Uterus (tissue), 4 donors: ENCODE measurements around the gene NXF1. TPM values are rescaled to one million over a fixed set of nuclear protein-coding genes. Genes with fewer than 3 reads are reported as not detected.

Experiments
- DNase-seq, 2 donors: peaks; one replicate each; pipeline ENCODE4 v3.0.0-alpha.2; 2019 to 2020
- H3K27ac ChIP-seq, 2 donors: fragments of 200-600 bp; sonication (generic); 1 replicate in 1 of 2; 2 replicates in 1 of 2; pipeline ENCODE4 v1.5.1; 2016 to 2018
- H3K27me3 ChIP-seq, 2 donors: fragments of 200-600 bp; sonication (generic); one replicate each; pipeline ENCODE4 v1.5.1; 2018 to 2019; ENCODE audit warnings: control low read depth in 1 of 2
- H3K36me3 ChIP-seq, 2 donors: fragments of 200-600 bp; sonication (generic); one replicate each; pipeline ENCODE4 v1.5.1; 2019; ENCODE audit warnings: control low read depth in 1 of 2
- H3K4me1 ChIP-seq, 2 donors: fragments of 200-600 bp; sonication (generic); one replicate each; pipeline ENCODE4 v1.5.1; 2018 to 2019; ENCODE audit warnings: control low read depth in 1 of 2
- H3K4me3 ChIP-seq, 2 donors: fragments of 200-600 bp; sonication (generic); 1 replicate in 1 of 2; 2 replicates in 1 of 2; pipeline ENCODE4 v1.5.1; 2018 to 2019; ENCODE audit warnings: mild to moderate bottlenecking in 1 of 2
- H3K9me3 ChIP-seq, 2 donors: fragments of 200-600 bp; sonication (generic); one replicate each; pipeline ENCODE4 v1.5.1; 2019; ENCODE audit warnings: control low read depth in 1 of 2
- POLR2A ChIP-seq, 2 donors: fragments of 450-650 bp; IDR thresholded peaks; one replicate each; pipeline ENCODE4 v1.6.1; 2016; ENCODE audit warnings: antibody characterized with exemption in 2 of 2, mild to moderate bottlenecking in 1 of 2, moderate library complexity in 1 of 2
- intact Hi-C: fragments of 100-400 bp; cut with DNase I; formaldehyde crosslinking; loops from one replicate; pipeline ENCODE4 v1.15.1; 2023; ENCODE audit warnings: low total_unique reads
- total RNA-seq, 4 donors: library from RNA; depleted of rRNA in 3 of 4; stranded (reverse); fragments of >200 nt in 3 of 4; gene quantifications; one replicate each; pipeline versions ENCODE4 v1.1.0 to v1.2.4, GENCODE V29; 2014 to 2023
- TF ChIP-seq, protein P1 (sequence below), 4 experiments: fragments of 200-600 bp in 2 of 4; fragments of 450-650 bp in 2 of 4; sonication (generic) in 2 of 4; IDR thresholded peaks; one replicate each; pipeline ENCODE4 v1.5.1; 2016 to 2019; ENCODE audit warnings: antibody characterized with exemption in 4 of 4, mild to moderate bottlenecking in 2 of 4, moderate library complexity in 1 of 4
- donor health status: DM: yes; HTN: yes; CAD: no.

The NXF1 gene
- total RNA-seq, 4 donors from 2014 or later, result 41.0 to 96.2 (median 50.2) TPM

DNA sequence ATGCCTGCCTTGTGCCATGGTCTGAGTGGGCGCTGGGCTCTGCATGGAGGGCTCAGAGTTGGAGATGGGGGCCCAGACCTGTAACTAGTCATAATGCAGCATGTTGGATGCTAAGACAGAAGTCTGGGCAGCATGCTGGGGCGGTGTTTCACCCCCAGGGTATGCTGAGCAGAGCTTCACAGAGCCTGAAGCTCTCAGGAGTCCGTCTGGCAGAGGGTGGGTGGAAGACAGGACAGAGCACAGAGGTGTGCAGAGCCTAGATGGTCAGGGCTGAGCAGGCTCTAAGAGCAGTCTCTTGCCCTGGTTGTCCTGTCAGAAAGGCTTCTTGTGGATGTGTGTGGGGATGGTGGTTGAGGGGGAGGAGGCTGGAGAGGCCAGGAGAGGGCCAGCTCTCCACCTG is 26.8 kb downstream of the NXF1 start:
- Histone ChIP-seq H3K4me3 (no peak overlapping the region), H3K27ac (no peak overlapping the region), H3K27me3 (no peaks in the 10 kb centered on the region), H3K4me1 (no peaks in the 10 kb centered on the region), H3K36me3 (no peaks in the 10 kb centered on the region), H3K9me3 (no peaks in the 10 kb centered on the region)
- no peak for DNase-seq
- TF ChIP-seq, protein P1, sequence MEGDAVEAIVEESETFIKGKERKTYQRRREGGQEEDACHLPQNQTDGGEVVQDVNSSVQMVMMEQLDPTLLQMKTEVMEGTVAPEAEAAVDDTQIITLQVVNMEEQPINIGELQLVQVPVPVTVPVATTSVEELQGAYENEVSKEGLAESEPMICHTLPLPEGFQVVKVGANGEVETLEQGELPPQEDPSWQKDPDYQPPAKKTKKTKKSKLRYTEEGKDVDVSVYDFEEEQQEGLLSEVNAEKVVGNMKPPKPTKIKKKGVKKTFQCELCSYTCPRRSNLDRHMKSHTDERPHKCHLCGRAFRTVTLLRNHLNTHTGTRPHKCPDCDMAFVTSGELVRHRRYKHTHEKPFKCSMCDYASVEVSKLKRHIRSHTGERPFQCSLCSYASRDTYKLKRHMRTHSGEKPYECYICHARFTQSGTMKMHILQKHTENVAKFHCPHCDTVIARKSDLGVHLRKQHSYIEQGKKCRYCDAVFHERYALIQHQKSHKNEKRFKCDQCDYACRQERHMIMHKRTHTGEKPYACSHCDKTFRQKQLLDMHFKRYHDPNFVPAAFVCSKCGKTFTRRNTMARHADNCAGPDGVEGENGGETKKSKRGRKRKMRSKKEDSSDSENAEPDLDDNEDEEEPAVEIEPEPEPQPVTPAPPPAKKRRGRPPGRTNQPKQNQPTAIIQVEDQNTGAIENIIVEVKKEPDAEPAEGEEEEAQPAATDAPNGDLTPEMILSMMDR (IDR thresholded peaks at IDR 0.05), result no peak
- no peak for TF ChIP-seq POLR2A (IDR thresholded peaks at IDR 0.05)
- intact Hi-C loops, result no loop called here

DNA sequence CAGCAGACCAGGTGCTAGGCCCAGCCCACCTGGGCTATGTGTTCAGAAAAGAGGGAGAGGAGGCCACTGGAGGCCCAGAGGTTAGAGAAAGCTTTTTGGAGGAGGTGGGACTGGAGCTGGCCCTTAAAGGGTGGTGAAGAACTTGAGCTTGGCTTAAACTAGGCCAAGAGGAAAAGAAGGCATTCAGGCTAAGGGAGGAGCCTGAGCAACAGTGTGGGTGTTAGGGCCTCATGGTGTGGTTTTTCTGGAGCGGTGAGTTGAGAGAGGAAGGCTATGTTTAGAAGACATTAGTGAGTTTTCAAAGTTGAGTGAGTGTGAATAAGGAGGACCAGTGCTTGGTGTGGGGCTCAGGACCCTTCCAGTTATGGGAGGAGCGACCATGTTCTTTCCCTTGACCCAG is 27.9 kb downstream of the NXF1 start:
- Histone ChIP-seq H3K36me3 (no peaks in the 10 kb centered on the region), H3K27me3 (no peaks in the 10 kb centered on the region), H3K4me3 (no peak overlapping the region), H3K9me3 (no peaks in the 10 kb centered on the region), H3K27ac (no peak overlapping the region), H3K4me1 (no peaks in the 10 kb centered on the region)
- intact Hi-C loops, result no loop called here
- DNase-seq, result no peak
- TF ChIP-seq, protein P1 (IDR thresholded peaks at IDR 0.05), result no peak
- no peak for TF ChIP-seq POLR2A (IDR thresholded peaks at IDR 0.05)

DNA sequence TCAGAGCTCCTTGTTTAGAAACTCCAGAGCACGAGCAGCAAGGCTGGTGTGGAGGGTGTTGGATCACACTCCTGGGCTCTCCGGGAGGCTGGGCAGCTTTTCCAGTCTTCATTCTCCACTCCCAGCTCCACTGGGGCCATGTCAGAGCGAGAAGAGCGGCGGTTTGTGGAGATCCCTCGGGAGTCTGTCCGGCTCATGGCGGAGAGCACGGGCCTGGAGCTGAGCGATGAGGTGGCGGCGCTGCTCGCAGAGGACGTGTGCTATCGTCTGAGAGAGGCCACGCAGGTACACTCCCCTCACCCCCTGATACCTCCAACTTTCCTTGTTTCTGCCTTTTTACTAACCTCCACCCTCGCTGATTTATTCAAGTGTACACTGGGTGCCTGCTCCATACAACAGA is 29.6 kb downstream of the NXF1 start:
- no peak for DNase-seq
- Histone ChIP-seq H3K27me3 (no peaks in the 10 kb centered on the region), H3K27ac (no peak overlapping the region), H3K4me1 (no peaks in the 10 kb centered on the region), H3K36me3 (no peaks in the 10 kb centered on the region), H3K4me3 (no peak overlapping the region), H3K9me3 (no peaks in the 10 kb centered on the region)
- TF ChIP-seq, protein P1 (IDR thresholded peaks at IDR 0.05), result no peak
- TF ChIP-seq POLR2A (IDR thresholded peaks at IDR 0.05), result no peak
- intact Hi-C loops, result no loop called here

DNA sequence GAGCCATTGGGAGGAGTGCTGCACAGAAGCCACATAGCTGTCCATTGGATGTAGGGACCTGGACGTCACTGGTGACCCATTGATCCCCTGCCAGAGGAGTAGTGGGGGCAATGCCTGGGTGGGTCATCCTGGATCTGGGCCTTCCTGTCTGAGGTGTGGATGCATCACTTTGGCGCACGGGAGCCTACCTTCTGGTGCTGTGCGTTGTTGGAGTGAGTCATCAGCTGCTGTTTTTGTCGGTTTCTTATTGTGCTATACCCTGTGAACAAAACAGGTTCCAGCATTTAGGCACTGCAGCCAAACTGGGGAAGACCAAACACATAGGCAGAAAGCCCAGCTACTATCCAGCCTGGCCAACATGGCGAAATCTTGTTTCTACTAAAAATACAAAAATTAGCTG is 30.8 kb downstream of the NXF1 start:
- Histone ChIP-seq H3K27me3 (no peaks in the 10 kb centered on the region), H3K9me3 (no peaks in the 10 kb centered on the region), H3K4me3 (no peak overlapping the region), H3K36me3 (no peaks in the 10 kb centered on the region), H3K27ac (no peak overlapping the region), H3K4me1 (peaks cover 0 to 10% of the 10 kb centered on the region in 2 donors)
- intact Hi-C loops, result no loop called here
- TF ChIP-seq POLR2A (IDR thresholded peaks at IDR 0.05), result no peak
- TF ChIP-seq, protein P1 (IDR thresholded peaks at IDR 0.05), result no peak
- DNase-seq, result no peak

DNA sequence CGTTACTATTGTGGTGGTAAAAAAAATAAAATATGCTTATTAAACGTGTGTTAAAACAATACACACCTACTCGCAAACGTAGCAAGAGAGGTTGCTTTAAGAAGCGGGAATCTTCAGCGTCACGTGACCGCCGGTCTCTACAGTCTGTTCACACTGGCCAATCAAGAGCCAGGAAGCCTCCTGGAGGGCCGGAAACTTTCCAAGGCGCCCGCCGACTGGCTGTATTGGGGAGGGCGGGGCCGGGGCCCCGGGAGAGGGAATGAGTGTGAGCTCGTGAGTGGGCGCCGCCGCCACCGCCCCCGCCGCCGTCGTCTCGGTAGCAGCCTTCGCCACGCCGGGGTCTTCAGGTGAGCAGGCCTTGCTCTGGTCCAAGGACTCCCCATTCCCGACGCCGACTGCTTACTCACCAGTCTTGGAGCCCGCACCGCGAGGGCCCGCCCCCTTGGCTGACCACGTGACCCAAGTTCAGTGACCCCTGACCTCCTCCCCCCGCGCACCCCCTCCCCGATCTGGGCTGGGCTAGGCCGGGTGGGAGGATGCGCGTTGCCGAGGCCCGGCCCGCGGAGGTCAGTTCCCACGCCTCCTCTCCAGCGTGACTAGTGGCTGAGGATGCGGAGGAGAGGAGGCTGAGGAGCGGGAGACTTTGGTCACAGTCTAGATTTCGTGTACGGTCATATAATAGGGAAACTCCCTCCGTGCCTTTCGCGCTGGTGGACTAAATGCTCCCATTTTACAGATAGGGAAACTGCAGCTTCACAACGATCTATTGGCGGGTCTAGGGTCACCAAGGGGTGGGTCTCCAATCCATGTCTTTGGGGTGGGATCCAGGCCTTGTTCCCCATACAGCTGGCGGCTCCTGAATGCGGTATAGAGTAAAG is 33.9 kb downstream of the NXF1 start, which contains the start of gene TAF6L:
TSS of gene TAF6L (plus strand) at position 253 of the 878 bp plus-strand sequence. CDS start 4,388 bp downstream, outside the sequence.
- intact Hi-C loops, result no loop called here

More for the DNA sequence above, 33.9 kb downstream of the NXF1 start, which contains the start of gene TAF6L:
- peak; percentile 98 to 99 for DNase-seq
- Histone ChIP-seq H3K9me3 (no peaks in the 10 kb centered on the region), H3K4me3 (peak within 1 kb of the TSS; percentile 57 to 66), H3K27ac (peak within 1 kb of the TSS; percentile 94 to 96), H3K27me3 (no peaks in the 10 kb centered on the region), H3K36me3 (no peaks in the 10 kb centered on the region), H3K4me1 (peaks cover 0 to 10% of the 10 kb centered on the region in 2 donors)
- TF ChIP-seq POLR2A (IDR thresholded peaks at IDR 0.05), result peak in 1 of 2 donors; percentile 54
- TF ChIP-seq, protein P1 (IDR thresholded peaks at IDR 0.05), result no peak
